ENCODE results near the gene LDB3. TPM values are rescaled to one million over a fixed set of nuclear protein-coding genes. Genes with fewer than 3 reads are reported as not detected.
A peak's percentile ranks its signal among the peaks of the same experiment; 100 is the strongest.

The LDB3 gene
- total RNA-seq, 1 experiment from 2014 or later = 0.04 TPM

- no peaks in the 10 kb centered on the region for H3K36me3 ChIP-seq (ENCODE audit: low read depth, low read length)
- no peak overlapping the region for H3K4me2 ChIP-seq (ENCODE audit: low read length)
- no peaks in the 10 kb centered on the region for H3K27me3 ChIP-seq (ENCODE audit: low read length)
- CTCF ChIA-PET = interaction anchor here (0.6 kb wide), 1 partner anchor 208 kb away, joined by 12 read pairs; no protein-coding TSS in a partner anchor
- no peaks in the 10 kb centered on the region for H3K9me3 ChIP-seq (ENCODE audit: low read length)
- H3K9me2 ChIP-seq (replicated peaks; ENCODE audit: low read length) = no peaks in the 10 kb centered on the region
- H4K20me1 ChIP-seq (ENCODE audit: low read length) = no peaks in the 10 kb centered on the region; the same call in 1 of the 2 replicates
- TF ChIP-seq EZH2phosphoT487 (IDR thresholded peaks at IDR 0.05; ENCODE audit: borderline replicate concordance, low read length) (no peak), EZH2 (IDR thresholded peaks at IDR 0.05; ENCODE audit: low read length, unreplicated experiment) (no peak), CTCF (conservative IDR thresholded peaks at IDR 0.05; ENCODE audit: low read depth, low read length) (no peak)
- no peak for ATAC-seq
- no peak overlapping the region for H2AFZ ChIP-seq (ENCODE audit: low read length)
- H3K27ac ChIP-seq (ENCODE audit: low read length) = no peak overlapping the region
- BruUV-seq (replicated peaks) = no TSS peak
- H3K4me1 ChIP-seq (ENCODE audit: insufficient read depth, low read length) = peaks cover 3% of the 10 kb centered on the region; the same call in 1 of the 2 replicates
- H3K4me3 ChIP-seq (ENCODE audit: low read length) = no peak overlapping the region
- peaks cover 29% of the 10 kb centered on the region for H3K79me2 ChIP-seq (ENCODE audit: low read length)
- POLR2A ChIA-PET (ENCODE audit: unreplicated experiment) = no interaction called here
- no peak for DNase-seq
- H3K9ac ChIP-seq (ENCODE audit: low read length) = no peak overlapping the region
- intact Hi-C loops (cut with micrococcal nuclease) = no loop called here
- H3F3A ChIP-seq (ENCODE audit: low read length, unreplicated experiment) = no peaks in the 10 kb centered on the region
Observed at GRCh38 chr10:86753051-86753450, 84.7 kb downstream of the LDB3 start.

- no peak overlapping the region for H3K4me3 ChIP-seq (ENCODE audit: low read length)
- intact Hi-C loops (cut with micrococcal nuclease) = no loop called here
- no peak for ATAC-seq
- ChIA-PET CTCF (interaction anchor here (0.6 kb wide), 2 partner anchors 41 to 207 kb away, joined by 5 to 12 read pairs; no protein-coding TSS in a partner anchor), POLR2A (ENCODE audit: unreplicated experiment) (no interaction called here)
- BruUV-seq (replicated peaks) = no TSS peak
- H3K36me3 ChIP-seq (ENCODE audit: low read depth, low read length) = no peaks in the 10 kb centered on the region
- H4K20me1 ChIP-seq (ENCODE audit: low read length) = no peaks in the 10 kb centered on the region; the same call in 1 of the 2 replicates
- no peak for TF ChIP-seq EZH2phosphoT487 (IDR thresholded peaks at IDR 0.05; ENCODE audit: borderline replicate concordance, low read length)
- TF ChIP-seq EZH2 (IDR thresholded peaks at IDR 0.05; ENCODE audit: low read length, unreplicated experiment) = no peak
- TF ChIP-seq CTCF (conservative IDR thresholded peaks at IDR 0.05; ENCODE audit: low read depth, low read length) = no peak
- no peak for DNase-seq
- no peaks in the 10 kb centered on the region for H3K27me3 ChIP-seq (ENCODE audit: low read length)
- no peaks in the 10 kb centered on the region for H3K9me2 ChIP-seq (replicated peaks; ENCODE audit: low read length)
- no peaks in the 10 kb centered on the region for H3F3A ChIP-seq (ENCODE audit: low read length, unreplicated experiment)
- no peak overlapping the region for H3K9ac ChIP-seq (ENCODE audit: low read length)
- H2AFZ ChIP-seq (ENCODE audit: low read length) = no peak overlapping the region
- H3K4me1 ChIP-seq (ENCODE audit: insufficient read depth, low read length) = peaks cover 3% of the 10 kb centered on the region; the same call in 1 of the 2 replicates
- no peak overlapping the region for H3K27ac ChIP-seq (ENCODE audit: low read length)
- H3K79me2 ChIP-seq (ENCODE audit: low read length) = peaks cover 37% of the 10 kb centered on the region
- no peaks in the 10 kb centered on the region for H3K9me3 ChIP-seq (ENCODE audit: low read length)
- H3K4me2 ChIP-seq (ENCODE audit: low read length) = no peak overlapping the region
Observed at GRCh38 chr10:86753638-86754434, 85.5 kb downstream of the LDB3 start.

- no peaks in the 10 kb centered on the region for H3K9me2 ChIP-seq (replicated peaks; ENCODE audit: low read length)
- peak overlapping the region; percentile 87 for H3K4me2 ChIP-seq (ENCODE audit: low read length)
- CTCF ChIA-PET = no interaction called here
- H2AFZ ChIP-seq (ENCODE audit: low read length) = peak overlapping the region; percentile 93
- H3K4me1 ChIP-seq (ENCODE audit: insufficient read depth, low read length) = peaks cover 9% of the 10 kb centered on the region; the same call in 1 of the 2 replicates
- H3K36me3 ChIP-seq (ENCODE audit: low read depth, low read length) = no peaks in the 10 kb centered on the region
- ATAC-seq (no peak), DNase-seq (no peak)
- no peaks in the 10 kb centered on the region for H3K9me3 ChIP-seq (ENCODE audit: low read length)
- peak overlapping the region; percentile 90 for H3K4me3 ChIP-seq (ENCODE audit: low read length)
- POLR2A ChIA-PET (ENCODE audit: unreplicated experiment) = no interaction called here
- intact Hi-C loops (cut with micrococcal nuclease) = no loop called here
- peaks cover 52% of the 10 kb centered on the region for H3K79me2 ChIP-seq (ENCODE audit: low read length)
- BruUV-seq (replicated peaks) = no TSS peak
- no peaks in the 10 kb centered on the region for H3K27me3 ChIP-seq (ENCODE audit: low read length)
- H3K27ac ChIP-seq (ENCODE audit: low read length) = peak overlapping the region; percentile 60
- H3F3A ChIP-seq (ENCODE audit: low read length, unreplicated experiment) = no peaks in the 10 kb centered on the region
- peak overlapping the region; percentile 96 for H3K9ac ChIP-seq (ENCODE audit: low read length)
- TF ChIP-seq EZH2 (IDR thresholded peaks at IDR 0.05; ENCODE audit: low read length, unreplicated experiment) (no peak), EZH2phosphoT487 (IDR thresholded peaks at IDR 0.05; ENCODE audit: borderline replicate concordance, low read length) (no peak), CTCF (conservative IDR thresholded peaks at IDR 0.05; ENCODE audit: low read depth, low read length) (no peak)
- no peaks in the 10 kb centered on the region; the same call in 1 of the 2 replicates for H4K20me1 ChIP-seq (ENCODE audit: low read length)
Observed at GRCh38 chr10:86755454-86755739, 87.1 kb downstream of the LDB3 start.
